ENCODE measurements around the gene NCKIPSD. TPM values are rescaled to one million over a fixed set of nuclear protein-coding genes. Genes with fewer than 3 reads are reported as not detected.

Gene NCKIPSD
- total RNA-seq, 1 donor from 2014 or later, result 6.1 TPM

- FAIRE-seq (no peak), DNase-seq (ENCODE audit: low spot score in 2 of 2) (no peak)
Measured at GRCh38 chr3:48698891-48699290, 13.2 kb upstream of the NCKIPSD start.

- DNase-seq (ENCODE audit: low spot score in 2 of 2), result no peak
- no peak for FAIRE-seq
Measured at GRCh38 chr3:48697952-48698351, 12.2 kb upstream of the NCKIPSD start.

- DNase-seq (ENCODE audit: low spot score in 2 of 2) (no peak), FAIRE-seq (no peak)
Measured at GRCh38 chr3:48696601-48697000, 10.9 kb upstream of the NCKIPSD start.

- no peak for FAIRE-seq
- DNase-seq (ENCODE audit: low spot score in 2 of 2), result no peak
Measured at GRCh38 chr3:48696156-48696555, 10.4 kb upstream of the NCKIPSD start.

- no peak for DNase-seq (ENCODE audit: low spot score in 2 of 2)
- no peak for FAIRE-seq
Measured at GRCh38 chr3:48695393-48695753, 9.7 kb upstream of the NCKIPSD start.

- DNase-seq (ENCODE audit: low spot score in 2 of 2) (peak in 1 of 2 donors; percentile 60), FAIRE-seq (no peak)
Measured at GRCh38 chr3:48694610-48695392, 9.1 kb upstream of the NCKIPSD start.

GRCh38 chr3:48693826-48694225 is 8.1 kb upstream of the NCKIPSD start:
- FAIRE-seq (no peak), DNase-seq (ENCODE audit: low spot score in 2 of 2) (no peak)

GRCh38 chr3:48692551-48692950 is 6.8 kb upstream of the NCKIPSD start:
- DNase-seq (ENCODE audit: low spot score in 2 of 2), result no peak

GRCh38 chr3:48690846-48691458 is 5.2 kb upstream of the NCKIPSD start:
- DNase-seq (ENCODE audit: low spot score in 2 of 2) (no peak), FAIRE-seq (no peak)

More at GRCh38 chr3:48692551-48692950, 6.8 kb upstream of the NCKIPSD start:
- FAIRE-seq, result no peak

GRCh38 chr3:48689384-48689783 is 3.7 kb upstream of the NCKIPSD start:
- FAIRE-seq (no peak), DNase-seq (ENCODE audit: low spot score in 2 of 2) (no peak)

GRCh38 chr3:48688737-48689075 is 3.0 kb upstream of the NCKIPSD start:
- FAIRE-seq (no peak), DNase-seq (ENCODE audit: low spot score in 2 of 2) (no peak)

GRCh38 chr3:48688032-48688736 is 2.5 kb upstream of the NCKIPSD start:
- FAIRE-seq (no peak), DNase-seq (ENCODE audit: low spot score in 2 of 2) (no peak)

GRCh38 chr3:48687220-48687678 is 1.5 kb upstream of the NCKIPSD start:
- DNase-seq (ENCODE audit: low spot score in 2 of 2) (no peak), FAIRE-seq (no peak)

GRCh38 chr3:48686538-48687219 is 964 bp upstream of the NCKIPSD start:
- DNase-seq (ENCODE audit: low spot score in 2 of 2) (no peak), FAIRE-seq (no peak)

GRCh38 chr3:48685293-48685602 is 467 bp downstream of the NCKIPSD start:
- FAIRE-seq (no peak), DNase-seq (ENCODE audit: low spot score in 2 of 2) (peak in 1 of 2 donors; percentile 36)

GRCh38 chr3:48684480-48685143 is 1.1 kb downstream of the NCKIPSD start:
- DNase-seq (ENCODE audit: low spot score in 2 of 2), result peak; percentile 50 to 64
- FAIRE-seq, result no peak

- no peak for DNase-seq (ENCODE audit: low spot score in 2 of 2)
- FAIRE-seq, result no peak
Measured at GRCh38 chr3:48684054-48684349, 1.7 kb downstream of the NCKIPSD start.

GRCh38 chr3:48682786-48683185 is 2.9 kb downstream of the NCKIPSD start:
- DNase-seq (ENCODE audit: low spot score in 2 of 2), result no peak
- FAIRE-seq, result no peak

GRCh38 chr3:48681974-48682610 is 3.6 kb downstream of the NCKIPSD start:
- FAIRE-seq, result no peak
- no peak for DNase-seq (ENCODE audit: low spot score in 2 of 2)

- DNase-seq (ENCODE audit: low spot score in 2 of 2) (no peak), FAIRE-seq (no peak)
Measured at GRCh38 chr3:48681541-48681880, 4.2 kb downstream of the NCKIPSD start.

Measured in frontal cortex (tissue), 4 donors.